ENCODE data around the gene TMPRSS4. TPM values are rescaled to one million over a fixed set of nuclear protein-coding genes. Genes with fewer than 3 reads are reported as not detected.

Gene TMPRSS4
- total and polyA plus RNA-seq, 9 of the 15 experiments (the other 6 are each of a cell fraction or from before 2014, with no cell fraction given): 4.0 to 10.0 (median 5.6) TPM

DNA sequence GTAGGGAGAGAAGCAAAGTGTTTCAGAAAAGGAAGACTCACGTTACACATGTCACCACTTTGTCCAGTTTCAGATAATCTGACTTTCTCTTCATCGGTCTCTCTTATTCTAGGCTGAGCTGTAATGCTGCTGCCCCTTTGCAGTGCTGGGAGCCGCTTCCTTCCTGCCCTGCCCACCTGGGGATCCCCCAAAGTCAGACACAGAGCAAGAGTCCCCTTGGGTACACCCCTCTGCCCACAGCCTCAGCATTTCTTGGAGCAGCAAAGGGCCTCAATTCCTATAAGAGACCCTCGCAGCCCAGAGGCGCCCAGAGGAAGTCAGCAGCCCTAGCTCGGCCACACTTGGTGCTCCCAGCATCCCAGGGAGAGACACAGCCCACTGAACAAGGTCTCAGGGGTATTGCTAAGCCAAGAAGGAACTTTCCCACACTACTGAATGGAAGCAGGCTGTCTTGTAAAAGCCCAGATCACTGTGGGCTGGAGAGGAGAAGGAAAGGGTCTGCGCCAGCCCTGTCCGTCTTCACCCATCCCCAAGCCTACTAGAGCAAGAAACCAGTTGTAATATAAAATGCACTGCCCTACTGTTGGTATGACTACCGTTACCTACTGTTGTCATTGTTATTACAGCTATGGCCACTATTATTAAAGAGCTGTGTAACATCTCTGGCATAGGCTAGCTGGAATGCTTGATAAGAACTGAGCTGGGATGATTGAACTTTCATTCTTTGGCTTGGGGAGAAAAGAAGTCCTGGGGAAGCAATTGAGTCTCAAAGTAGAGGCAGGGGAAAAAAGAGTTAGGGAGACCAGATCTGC lies 41.1 kb downstream of the TMPRSS4 start:
- Histone ChIP-seq H3K4me1 (replicated peaks in 1 of 2; ENCODE audit: control insufficient read depth in 2 of 2, insufficient read depth in 2 of 2, low read length in 2 of 2) (no peaks in the 10 kb centered on the region; a peak in 1 of 5 replicates), H3K4me3 (no peak overlapping the region), H3K9me1 (ENCODE audit: control insufficient read depth, insufficient read depth, low read length) (no peaks in the 10 kb centered on the region), H3K4me2 (ENCODE audit: insufficient read depth, low read length) (no peak overlapping the region), H4K20me1 (replicated peaks; ENCODE audit: control insufficient read depth, insufficient read depth, low read length) (no peaks in the 10 kb centered on the region), H2AFZ (ENCODE audit: low read depth, low read length) (no peak overlapping the region), H3K27me3 (ENCODE audit: control insufficient read depth in 2 of 2, insufficient read depth in 2 of 2, low read length in 2 of 2) (no peaks in the 10 kb centered on the region), H3K9ac (ENCODE audit: insufficient read depth in 1 of 2, low read depth in 2 of 2, low read length in 2 of 2) (no peak overlapping the region), H3K9me3 (replicated peaks; ENCODE audit: control insufficient read depth, insufficient read depth, low read depth, low read length) (no peaks in the 10 kb centered on the region), H3K36me3 (ENCODE audit: control insufficient read depth, insufficient read depth, low read length) (no peaks in the 10 kb centered on the region), H3K27ac (ENCODE audit: extremely low read depth, low read depth, low read length) (no peak overlapping the region), H3K79me2 (ENCODE audit: control insufficient read depth, insufficient read depth, low read length) (no peaks in the 10 kb centered on the region)
- ChIA-PET POLR2A (interaction anchor here (1.3 kb wide), 1 partner anchor 15 kb away, joined by 3 read pairs; no protein-coding TSS in a partner anchor), CTCF (ENCODE audit: low intra/inter-chr PET ratio) (interaction anchor here (0.7 kb wide), 1 partner anchor 57 kb away, joined by 3 read pairs; no protein-coding TSS in a partner anchor)
- intact Hi-C loops (cut with micrococcal nuclease): no loop called here
- FAIRE-seq (no peak), DNase-seq (ENCODE audit: extremely low read depth in 1 of 4, low spot score in 3 of 4) (no peak), ATAC-seq (no peak)
- WGBS (ENCODE audit: insufficient coverage, low coverage, missing lambda C conversion rate): 42% methylated on average over 8 of the region's 9 CpGs
- no TSS peak for BruUV-seq (replicated peaks)
- in situ Hi-C loops (cut with MboI): no loop called here
- no peak for TF ChIP-seq NFXL1 (CRISPR knock-in tag; IDR thresholded peaks at IDR 0.05)
- TF ChIP-seq, protein P1, sequence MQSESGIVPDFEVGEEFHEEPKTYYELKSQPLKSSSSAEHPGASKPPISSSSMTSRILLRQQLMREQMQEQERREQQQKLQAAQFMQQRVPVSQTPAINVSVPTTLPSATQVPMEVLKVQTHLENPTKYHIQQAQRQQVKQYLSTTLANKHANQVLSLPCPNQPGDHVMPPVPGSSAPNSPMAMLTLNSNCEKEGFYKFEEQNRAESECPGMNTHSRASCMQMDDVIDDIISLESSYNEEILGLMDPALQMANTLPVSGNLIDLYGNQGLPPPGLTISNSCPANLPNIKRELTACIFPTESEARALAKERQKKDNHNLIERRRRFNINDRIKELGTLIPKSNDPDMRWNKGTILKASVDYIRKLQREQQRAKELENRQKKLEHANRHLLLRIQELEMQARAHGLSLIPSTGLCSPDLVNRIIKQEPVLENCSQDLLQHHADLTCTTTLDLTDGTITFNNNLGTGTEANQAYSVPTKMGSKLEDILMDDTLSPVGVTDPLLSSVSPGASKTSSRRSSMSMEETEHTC (IDR thresholded peaks at IDR 0.05): no peak
- TF ChIP-seq HMG20B (CRISPR knock-in tag; IDR thresholded peaks at IDR 0.05): no peak
- no peak for TF ChIP-seq ASH1L (IDR thresholded peaks at IDR 0.05; ENCODE audit: borderline replicate concordance, low read depth, partially characterized antibody)
- TF ChIP-seq ZNF239 (CRISPR knock-in tag; IDR thresholded peaks at IDR 0.05): no peak
- TF ChIP-seq MTA3 (IDR thresholded peaks at IDR 0.05; ENCODE audit: borderline replicate concordance): no peak
- TF ChIP-seq POLR2AphosphoS5 (IDR thresholded peaks at IDR 0.05; ENCODE audit: control insufficient read depth, insufficient read depth, low read depth, low read length): no peak
- TF ChIP-seq RBM15 (IDR thresholded peaks at IDR 0.05; ENCODE audit: insufficient read depth, low read length): no peak
